Measurements from ENCODE around the gene SLC30A3. TPM values are rescaled to one million over a fixed set of nuclear protein-coding genes. Genes with fewer than 3 reads are reported as not detected.

The SLC30A3 gene
- total RNA-seq, 1 experiment from 2014 or later = not detected

- peak; percentile 67 for TF ChIP-seq CTCF (IDR thresholded peaks at IDR 0.05; ENCODE audit: unreplicated experiment)
- peaks cover 12% of the 10 kb centered on the region for H3K36me3 Mint-ChIP-seq (ENCODE audit: insufficient read depth, unreplicated experiment)
- H3K4me1 Mint-ChIP-seq (ENCODE audit: low read depth, unreplicated experiment) = peaks cover 7% of the 10 kb centered on the region
- no peaks in the 10 kb centered on the region for H3K9me3 Mint-ChIP-seq (ENCODE audit: low read depth, unreplicated experiment)
- no peak overlapping the region for H3K27ac Mint-ChIP-seq (ENCODE audit: unreplicated experiment)
- peaks cover 24% of the 10 kb centered on the region for H3K27me3 Mint-ChIP-seq (ENCODE audit: unreplicated experiment)
- peak overlapping the region; percentile 67 for H3K4me3 Mint-ChIP-seq (ENCODE audit: low read depth, unreplicated experiment)
- no TSS peak for BruUV-seq (replicated peaks)
- CTCF ChIA-PET = interaction anchor here (0.7 to 2.3 kb wide), 5 partner anchors 15 to 156 kb away, joined by 3 to 14 read pairs (median 4); partner anchors contain the start of gene TRIM54
- peak; percentile 87 for DNase-seq
- intact Hi-C loops (cut with micrococcal nuclease; ENCODE audit: unreplicated experiment) = no loop called here
These were observed 2.1 kb upstream of the SLC30A3 start for GRCh38 chr2:27264753-27265535.

GRCh38 chr2:27264253-27264752, 1.5 kb upstream of the SLC30A3 start:
- TF ChIP-seq CTCF (IDR thresholded peaks at IDR 0.05; ENCODE audit: unreplicated experiment) = no peak
- H3K27ac Mint-ChIP-seq (ENCODE audit: unreplicated experiment) = no peak overlapping the region
- H3K36me3 Mint-ChIP-seq (ENCODE audit: insufficient read depth, unreplicated experiment) = peaks cover 12% of the 10 kb centered on the region
- peaks cover 7% of the 10 kb centered on the region for H3K4me1 Mint-ChIP-seq (ENCODE audit: low read depth, unreplicated experiment)
- BruUV-seq (replicated peaks) = no TSS peak
- CTCF ChIA-PET = interaction anchor here (1.1 to 2.3 kb wide), 3 partner anchors 16 to 39 kb away, joined by 3 to 14 read pairs (median 9); no protein-coding TSS in a partner anchor
- H3K27me3 Mint-ChIP-seq (ENCODE audit: unreplicated experiment) = peaks cover 31% of the 10 kb centered on the region
- H3K4me3 Mint-ChIP-seq (ENCODE audit: low read depth, unreplicated experiment) = peak overlapping the region; percentile 67
- H3K9me3 Mint-ChIP-seq (ENCODE audit: low read depth, unreplicated experiment) = no peaks in the 10 kb centered on the region
- intact Hi-C loops (cut with micrococcal nuclease; ENCODE audit: unreplicated experiment) = no loop called here
- DNase-seq = peak; percentile 20

GRCh38 chr2:27263287-27264252, 723 bp upstream of the SLC30A3 start:
- CTCF ChIA-PET = interaction anchor here (0.9 to 2.3 kb wide), 4 partner anchors 16 to 30 kb away, joined by 4 to 14 read pairs (median 9); no protein-coding TSS in a partner anchor
- peaks cover 7% of the 10 kb centered on the region for H3K4me1 Mint-ChIP-seq (ENCODE audit: low read depth, unreplicated experiment)
- no peak for DNase-seq
- H3K27me3 Mint-ChIP-seq (ENCODE audit: unreplicated experiment) = peaks cover 34% of the 10 kb centered on the region
- intact Hi-C loops (cut with micrococcal nuclease; ENCODE audit: unreplicated experiment) = no loop called here
- TF ChIP-seq CTCF (IDR thresholded peaks at IDR 0.05; ENCODE audit: unreplicated experiment) = no peak
- no peak overlapping the region for H3K27ac Mint-ChIP-seq (ENCODE audit: unreplicated experiment)
- BruUV-seq (replicated peaks) = no TSS peak
- peak overlapping the region; percentile 67 for H3K4me3 Mint-ChIP-seq (ENCODE audit: low read depth, unreplicated experiment)
- H3K9me3 Mint-ChIP-seq (ENCODE audit: low read depth, unreplicated experiment) = no peaks in the 10 kb centered on the region
- H3K36me3 Mint-ChIP-seq (ENCODE audit: insufficient read depth, unreplicated experiment) = peaks cover 12% of the 10 kb centered on the region

GRCh38 chr2:27261926-27262298, 935 bp downstream of the SLC30A3 start:
- Mint-ChIP-seq H3K27me3 (ENCODE audit: unreplicated experiment) (peaks cover 51% of the 10 kb centered on the region), H3K36me3 (ENCODE audit: insufficient read depth, unreplicated experiment) (peaks cover 12% of the 10 kb centered on the region), H3K4me3 (ENCODE audit: low read depth, unreplicated experiment) (peak overlapping the region; percentile 0), H3K4me1 (ENCODE audit: low read depth, unreplicated experiment) (peaks cover 7% of the 10 kb centered on the region), H3K27ac (ENCODE audit: unreplicated experiment) (no peak overlapping the region), H3K9me3 (ENCODE audit: low read depth, unreplicated experiment) (no peaks in the 10 kb centered on the region)
- CTCF ChIA-PET = interaction anchor here (2.0 kb wide), 1 partner anchor 18 kb away, joined by 9 read pairs; no protein-coding TSS in a partner anchor
- DNase-seq = no peak
- BruUV-seq (replicated peaks) = no TSS peak
- no peak for TF ChIP-seq CTCF (IDR thresholded peaks at IDR 0.05; ENCODE audit: unreplicated experiment)
- intact Hi-C loops (cut with micrococcal nuclease; ENCODE audit: unreplicated experiment) = no loop called here
